Activated CD4-positive, CD25-positive, alpha-beta regulatory T cell treated with anti-CD3 and anti-CD28 coated beads, Interleukin-2, amount 50 U/mL, for 16 hours (primary cell): ENCODE data around the gene NOTCH1.

ENCODE experiments used
- DNase-seq: peaks from one replicate; pipeline ENCODE4 v3.0.0-alpha.2; 2020; ENCODE audit warnings: low read depth, low spot score

The NOTCH1 gene

DNA sequence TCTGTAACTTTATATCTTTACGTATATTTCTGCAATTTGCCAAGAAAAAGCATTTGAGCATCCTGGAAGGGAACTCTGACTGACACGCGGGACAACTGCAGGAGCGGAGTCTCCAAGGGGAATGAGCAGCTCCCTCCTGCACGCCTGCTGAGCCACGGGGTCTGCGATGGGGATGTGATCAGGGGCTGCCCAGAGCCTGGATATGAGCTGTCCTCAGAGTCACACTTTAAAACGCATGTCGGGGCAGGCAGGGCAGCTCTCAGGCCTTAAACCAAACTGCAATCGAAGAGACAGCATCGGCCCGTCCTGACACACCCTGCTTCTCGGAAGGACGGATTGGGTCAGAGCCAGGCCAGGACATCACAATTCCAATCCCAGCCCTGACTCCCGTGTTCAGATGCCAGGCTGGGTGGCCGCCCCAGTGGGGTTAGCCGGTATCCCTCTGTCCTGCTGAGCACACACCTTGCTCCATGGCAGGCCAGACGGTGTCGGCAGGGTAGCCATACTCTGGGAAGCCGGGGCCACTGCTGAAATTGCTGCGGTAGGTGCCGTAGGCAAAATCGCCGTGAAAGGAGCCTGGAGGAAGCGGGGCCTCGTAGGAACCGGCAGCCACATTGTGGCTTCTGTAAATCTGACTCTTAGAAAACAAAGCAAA lies 80.2 kb downstream of the NOTCH1 start:
- no peak for DNase-seq

GRCh38 chr9:136464241-136464640 lies 81.6 kb downstream of the NOTCH1 start:
- DNase-seq: no peak

GRCh38 chr9:136463578-136463977 lies 82.3 kb downstream of the NOTCH1 start:
- no peak for DNase-seq

- no peak for DNase-seq
Observed at GRCh38 chr9:136462664-136463063, 83.2 kb downstream of the NOTCH1 start.

- no peak for DNase-seq
Observed at GRCh38 chr9:136460772-136461325, 85.0 kb downstream of the NOTCH1 start.

- DNase-seq: no peak
Observed at GRCh38 chr9:136459425-136459824, 86.4 kb downstream of the NOTCH1 start.

- DNase-seq: no peak
Observed at GRCh38 chr9:136457326-136457725, 88.5 kb downstream of the NOTCH1 start.

DNA sequence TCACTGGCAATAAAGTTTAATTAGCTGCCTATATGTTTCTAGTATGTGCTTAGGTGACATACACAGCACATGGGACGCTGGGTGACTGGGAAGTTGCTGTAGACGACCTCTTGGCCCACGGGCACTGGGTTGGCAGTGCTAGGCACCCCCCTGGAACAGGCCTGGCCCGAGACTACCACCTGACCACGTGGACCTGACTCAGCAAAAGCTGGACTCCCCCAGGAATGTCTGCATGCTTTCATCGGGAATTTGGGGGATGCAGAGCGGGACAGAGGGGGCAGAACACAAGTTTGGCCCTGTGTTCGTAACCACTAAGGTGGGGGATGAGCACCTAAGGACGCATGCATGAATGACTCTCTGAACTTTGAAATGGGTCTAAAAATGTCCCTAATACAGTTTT lies 89.6 kb downstream of the NOTCH1 start:
- no peak for DNase-seq

DNA sequence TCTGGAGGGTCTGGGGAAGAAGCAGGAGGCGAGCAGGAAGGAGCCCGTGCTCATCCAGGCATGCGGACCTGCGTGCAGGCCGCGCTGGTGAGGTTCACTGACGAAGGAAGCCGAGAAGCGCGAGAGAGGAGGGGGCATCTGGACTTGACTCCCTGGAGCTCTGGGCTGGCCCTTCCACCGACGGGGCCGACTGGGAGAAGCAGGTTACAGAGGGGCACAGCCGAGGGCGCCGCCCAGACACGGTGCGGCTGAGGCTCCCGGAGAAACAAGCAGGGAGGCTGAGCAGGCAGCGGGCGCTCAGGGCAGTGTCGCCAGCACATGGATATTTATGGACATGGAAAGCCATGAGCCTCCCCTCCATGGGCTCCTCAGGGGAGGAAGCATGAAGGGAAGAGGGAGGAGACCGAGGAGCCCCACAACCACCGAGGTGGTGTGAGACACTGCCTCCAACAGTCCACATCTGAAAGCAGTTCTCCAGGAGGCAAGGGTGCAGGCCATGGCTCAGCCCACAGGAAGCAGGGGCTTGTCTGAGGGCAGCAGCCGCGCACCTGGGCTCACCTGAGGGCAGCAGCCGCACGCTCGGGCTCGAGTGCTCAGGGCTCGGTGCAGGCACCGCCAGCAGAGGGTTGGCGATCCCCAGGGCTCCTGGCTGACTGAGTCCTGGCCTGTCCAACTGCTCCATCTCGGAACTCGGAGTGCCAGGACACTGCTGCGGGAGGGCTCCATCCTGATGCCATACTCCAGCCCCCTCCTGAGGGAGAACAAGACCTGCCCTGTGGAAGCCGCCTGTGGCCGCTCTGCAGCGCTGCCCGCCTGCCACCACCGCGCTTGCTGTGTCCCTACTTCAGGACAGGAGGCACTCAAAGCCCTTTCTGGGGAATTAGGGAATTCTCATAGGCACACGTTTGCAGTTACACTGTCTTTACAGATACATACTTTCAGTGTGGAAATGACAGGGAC lies 90.5 kb downstream of the NOTCH1 start:
- no peak for DNase-seq

GRCh38 chr9:136454026-136454796 lies 91.6 kb downstream of the NOTCH1 start:
- DNase-seq: no peak

GRCh38 chr9:136453326-136453725 lies 92.5 kb downstream of the NOTCH1 start:
- no peak for DNase-seq

GRCh38 chr9:136451221-136451877 lies 94.5 kb downstream of the NOTCH1 start:
- no peak for DNase-seq

DNA sequence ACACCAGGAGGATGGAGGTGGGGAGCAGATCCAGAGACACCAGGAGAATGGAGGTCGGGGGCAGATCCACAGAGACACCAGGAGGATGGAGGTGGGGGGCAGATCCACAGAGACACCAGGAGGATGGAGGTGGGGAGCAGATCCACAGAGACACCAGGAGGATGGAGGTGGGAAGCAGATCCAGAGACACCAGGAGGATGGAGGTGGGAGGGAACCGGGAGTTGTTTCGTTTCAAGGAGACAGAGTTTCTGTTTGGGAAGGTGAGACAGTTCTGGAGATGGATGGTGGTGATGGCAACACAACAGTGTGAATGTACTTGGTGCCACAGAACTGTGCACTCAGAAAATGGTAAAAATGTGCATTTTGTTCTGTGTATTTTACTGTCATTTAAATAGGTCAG lies 97.2 kb downstream of the NOTCH1 start:
- DNase-seq: no peak

GRCh38 chr9:136447173-136447778 lies 98.6 kb downstream of the NOTCH1 start:
- DNase-seq: no peak

- DNase-seq: no peak
Observed at GRCh38 chr9:136445799-136446198, 100.0 kb downstream of the NOTCH1 start.
